Superior temporal gyrus (tissue), 1 donor: ENCODE results near the gene NRDE2.

ENCODE experiments used
- DNase-seq: peaks from one replicate; pipeline ENCODE4 v3.0.0-alpha.2; 2016; ENCODE audit errors: extremely low spot score

The NRDE2 gene

DNA sequence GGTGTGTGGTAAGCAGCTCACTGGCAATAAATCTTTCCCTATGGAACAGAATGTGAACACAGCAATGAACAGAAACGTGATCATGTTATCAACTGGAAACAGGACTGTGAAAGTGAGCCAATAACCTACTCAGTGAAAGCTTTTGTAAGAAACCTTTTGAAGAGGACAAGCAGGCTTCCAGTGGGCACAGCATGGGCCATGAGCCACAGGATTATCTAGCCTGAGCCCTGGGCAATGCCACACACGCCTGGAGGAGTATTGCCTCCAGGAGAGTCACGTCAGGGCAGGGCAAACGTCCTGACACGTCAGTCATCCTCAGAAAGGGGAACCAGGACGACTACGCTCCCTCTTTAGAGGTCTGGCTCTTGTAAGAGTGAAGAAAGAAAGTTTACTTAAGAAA, 32.3 kb downstream of the NRDE2 start:
- no peak for DNase-seq

DNA sequence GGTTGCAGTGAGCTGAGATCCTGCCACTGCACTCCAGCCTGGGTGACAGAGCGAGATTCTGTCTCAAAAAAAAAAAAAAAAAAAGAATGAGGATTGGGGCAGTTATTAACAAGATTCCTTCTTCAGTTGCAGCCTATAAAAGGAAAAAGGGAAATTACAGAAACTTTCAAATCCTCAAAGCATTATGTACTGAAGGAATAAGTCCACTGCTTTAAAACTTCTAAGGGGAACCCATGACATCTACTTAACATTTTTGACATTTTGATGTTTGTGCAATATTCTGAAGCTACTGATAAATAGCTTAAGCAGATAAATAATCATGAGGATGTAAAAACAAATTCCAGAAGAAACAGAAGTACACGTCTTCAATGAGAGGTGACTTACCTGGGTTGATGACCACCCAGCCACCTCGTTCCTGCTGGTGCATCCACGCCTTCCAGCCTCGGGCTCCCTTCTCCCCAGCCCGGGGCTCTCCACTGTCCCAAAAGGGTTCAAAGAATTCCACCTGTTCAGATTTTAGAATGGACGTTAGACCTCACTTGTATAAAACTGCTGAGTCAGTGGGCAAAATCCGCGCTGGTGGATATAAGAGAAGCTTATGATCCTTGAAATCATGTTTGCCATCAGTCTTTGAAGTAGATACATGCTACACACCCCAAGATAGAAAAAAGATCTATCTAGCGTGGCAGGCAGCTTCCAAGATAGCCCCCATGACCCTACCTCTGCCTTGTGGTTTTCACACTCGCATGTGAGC, 33.7 kb downstream of the NRDE2 start:
- DNase-seq, result no peak

DNA sequence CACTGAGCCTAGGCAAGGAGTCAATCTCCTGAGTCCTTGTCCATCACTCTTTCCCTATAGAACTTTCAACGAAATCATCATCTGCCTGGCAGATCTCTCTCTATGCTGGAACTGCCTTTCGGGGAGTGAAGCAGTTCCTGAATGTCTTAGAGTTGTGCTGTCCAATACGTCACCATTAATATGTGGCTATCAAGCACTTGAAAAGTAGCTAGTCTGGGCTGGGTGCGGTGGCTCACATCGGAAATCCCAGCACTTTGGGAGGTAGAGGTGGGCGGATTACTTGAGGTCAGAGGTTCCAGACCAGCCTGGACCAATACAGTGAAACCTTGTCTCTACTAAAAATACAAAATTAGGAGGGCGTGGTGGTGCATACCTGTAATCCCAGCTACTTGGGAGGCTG, 35.1 kb downstream of the NRDE2 start:
- DNase-seq, result no peak

DNA sequence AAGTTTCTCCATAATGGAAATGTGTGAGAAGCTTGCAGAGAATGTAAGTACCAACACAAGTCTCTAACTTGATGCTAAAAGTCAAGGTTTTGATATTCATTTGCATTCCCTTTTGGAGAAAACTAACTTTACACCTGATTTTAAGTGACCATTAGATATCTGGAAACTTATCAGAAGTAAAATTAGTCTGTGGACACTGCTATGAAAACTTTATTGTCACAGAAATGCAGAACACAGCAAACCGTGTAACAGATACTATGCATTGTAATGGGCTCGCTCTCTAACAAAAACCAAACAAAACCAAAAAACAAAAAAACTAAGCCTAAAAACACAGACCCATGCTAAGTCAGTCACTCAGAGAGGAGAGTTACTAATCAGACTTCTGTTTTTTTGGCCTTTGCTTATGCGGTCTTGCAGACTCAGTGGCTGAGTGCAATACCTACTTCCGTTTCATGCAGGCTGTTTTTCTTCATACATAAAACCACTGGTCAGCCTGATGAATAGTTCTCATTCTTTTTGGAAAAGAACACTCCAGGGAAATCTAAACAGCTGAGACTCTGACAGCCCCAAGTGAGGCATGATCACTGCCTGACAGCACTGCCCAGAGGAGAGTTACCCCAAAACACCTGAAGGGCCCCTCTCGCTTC, 35.7 kb downstream of the NRDE2 start:
- peak; percentile 51 for DNase-seq

DNA sequence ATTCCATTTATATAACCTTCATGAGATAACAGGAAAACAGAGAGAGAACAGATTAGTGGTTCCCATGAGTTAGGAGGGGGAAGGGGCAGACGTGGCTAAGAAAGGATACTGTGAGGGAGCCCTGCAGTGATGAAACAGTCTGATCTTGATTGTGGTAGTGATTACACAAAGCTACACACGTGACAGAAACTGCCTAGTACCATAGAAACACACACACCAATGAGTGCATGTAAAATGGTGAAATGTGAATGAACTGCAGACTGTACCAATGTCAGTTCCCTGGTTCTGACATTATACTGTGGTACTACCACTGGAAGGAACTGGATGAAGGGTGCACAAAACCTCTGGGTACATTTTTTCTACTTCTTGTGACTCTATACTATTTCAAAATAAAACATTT, 36.9 kb downstream of the NRDE2 start:
- DNase-seq, result no peak

DNA sequence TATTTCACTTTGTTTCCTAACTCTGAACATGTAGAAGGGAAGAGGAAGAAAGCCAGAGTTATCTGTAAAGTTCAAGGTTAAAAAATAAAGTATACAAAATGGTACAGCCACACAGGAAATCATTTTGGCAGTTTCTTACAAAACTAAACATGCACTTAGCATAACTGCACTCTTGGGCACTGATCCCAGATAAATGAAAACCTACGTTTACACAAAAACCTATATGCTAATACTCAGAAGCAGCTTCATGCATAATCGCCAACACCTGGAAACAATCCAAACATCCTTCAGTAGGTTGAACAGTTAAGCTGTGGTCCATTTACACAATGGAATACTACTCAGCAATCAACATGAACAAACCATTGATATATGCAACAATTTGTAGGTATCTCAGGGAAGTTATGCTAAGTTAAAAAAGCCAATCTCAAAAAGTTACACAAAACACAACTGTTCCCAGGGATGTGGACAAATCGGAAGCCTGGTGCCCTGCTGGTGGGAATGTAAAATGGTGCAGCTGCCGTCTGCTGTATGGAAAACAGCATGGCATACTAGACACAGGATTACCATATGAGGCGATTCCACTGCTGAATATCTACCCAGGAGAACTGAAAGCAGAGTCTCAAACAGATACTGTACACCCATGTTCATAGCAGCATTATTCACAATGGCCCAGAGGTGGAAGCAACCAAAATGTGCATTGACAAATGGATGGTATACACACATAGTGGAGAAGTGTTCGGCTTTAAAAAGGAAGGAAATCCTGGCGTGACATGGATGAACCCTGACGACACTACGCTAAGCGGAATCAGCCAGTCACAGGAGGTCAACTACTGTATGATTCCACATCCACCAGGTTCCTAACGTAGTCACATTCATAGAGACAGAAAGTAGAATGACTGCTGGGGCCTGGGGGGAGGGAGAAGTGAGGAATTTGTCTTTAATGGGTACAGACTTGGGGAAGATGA, 37.7 kb downstream of the NRDE2 start:
- DNase-seq, result no peak

DNA sequence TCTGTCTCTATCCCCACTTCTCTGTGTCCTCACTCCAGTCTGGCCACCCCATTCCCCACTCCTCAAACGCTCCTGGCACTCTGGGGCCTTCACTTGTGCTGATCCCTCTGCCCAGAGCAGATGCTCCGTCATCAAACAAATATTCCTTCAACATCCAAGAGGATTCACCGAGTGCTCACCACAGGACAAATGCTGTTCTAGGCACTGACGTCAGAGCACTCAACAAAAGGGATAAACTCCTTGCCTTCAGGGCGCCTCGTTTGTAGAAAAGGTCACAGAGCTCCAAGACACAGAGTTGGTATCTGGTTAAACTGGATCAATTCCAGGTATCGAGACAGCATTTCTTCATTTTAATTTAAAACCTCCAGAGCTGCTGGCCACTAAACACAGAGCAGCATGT, 40.0 kb downstream of the NRDE2 start:
- no peak for DNase-seq

DNA sequence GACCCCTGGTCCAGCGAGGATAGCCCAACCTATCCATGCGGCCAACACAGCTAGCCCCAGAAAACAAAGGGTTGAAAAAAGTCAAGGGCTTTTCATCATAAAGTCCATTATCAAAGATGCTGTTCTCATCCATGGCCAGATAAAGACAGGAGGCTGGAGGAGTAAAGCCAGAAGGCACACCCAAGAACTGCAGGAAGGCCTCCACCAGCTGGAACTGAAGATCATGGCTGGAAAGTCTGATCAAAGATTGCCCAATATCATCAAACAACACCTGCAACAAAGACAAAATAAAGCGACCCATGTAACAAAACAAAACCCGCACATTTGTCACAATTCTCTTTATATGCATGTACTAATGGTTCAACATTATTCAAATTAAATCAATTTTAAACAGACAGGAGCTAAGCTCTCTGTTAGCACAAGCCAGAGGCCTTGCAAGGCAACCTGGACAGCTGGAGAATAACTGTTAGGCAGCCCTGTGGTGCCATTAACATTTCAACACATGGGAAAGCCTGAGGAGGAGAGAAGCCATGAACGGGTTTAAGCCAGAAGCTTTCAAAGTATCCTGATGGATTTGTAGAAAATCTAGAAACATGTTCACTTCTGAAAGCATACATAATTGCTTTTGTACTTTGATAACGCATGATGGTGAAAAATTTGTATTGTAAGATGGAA, 41.3 kb downstream of the NRDE2 start:
- DNase-seq, result no peak

DNA sequence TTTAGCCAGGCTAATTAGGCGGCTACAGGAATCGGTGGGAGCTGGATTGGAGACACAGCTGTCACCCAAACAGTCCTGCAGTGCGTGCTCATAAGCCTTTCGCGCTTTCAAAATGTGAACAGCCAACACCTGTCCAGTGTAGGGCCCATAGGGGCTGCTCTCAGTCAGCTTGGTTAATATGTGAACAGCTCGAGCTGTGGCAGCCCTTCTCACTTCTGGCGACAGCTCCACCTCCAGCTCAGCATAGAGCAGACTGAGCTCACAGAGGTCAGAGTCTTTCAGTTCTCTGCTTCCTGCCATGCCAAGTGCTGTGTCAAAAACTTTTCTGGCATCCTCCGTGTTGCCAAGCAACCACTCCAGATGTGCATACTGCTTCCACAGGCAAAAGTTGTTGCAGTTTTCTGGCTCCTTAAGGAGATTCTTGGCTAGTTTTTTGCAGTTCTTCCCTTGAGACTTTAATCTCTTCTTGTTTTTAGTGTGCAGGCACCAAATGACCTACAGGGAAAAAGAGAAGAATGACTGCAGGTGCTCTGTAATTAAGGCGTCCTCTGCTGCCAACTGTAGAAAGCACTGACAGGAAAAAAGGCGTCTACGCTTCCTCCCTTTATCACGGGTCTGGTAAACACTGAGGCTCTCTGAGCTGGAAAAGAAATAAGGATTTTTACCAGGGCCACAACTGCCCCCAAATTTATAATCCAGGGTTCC, 42.9 kb downstream of the NRDE2 start:
- DNase-seq, result no peak

DNA sequence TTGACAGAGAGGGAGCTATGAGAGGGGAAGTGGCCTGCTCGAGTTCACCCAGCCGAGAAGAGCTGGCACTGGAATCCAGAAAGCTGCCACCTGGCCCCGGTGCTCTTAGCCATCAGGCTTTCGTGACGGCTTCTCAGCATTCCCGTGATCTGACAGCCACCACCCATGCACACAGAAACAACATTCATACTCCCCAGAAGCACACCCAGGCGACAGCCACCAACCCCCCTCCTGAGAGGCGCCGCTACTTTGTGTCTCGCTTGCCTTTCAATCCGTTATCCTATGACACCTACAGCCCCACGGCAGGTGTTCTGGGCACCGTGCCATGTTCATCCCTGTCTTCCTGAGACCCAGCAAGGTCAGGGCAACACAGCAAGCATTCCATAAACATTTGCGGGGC, 44.0 kb downstream of the NRDE2 start:
- DNase-seq, result no peak

DNA sequence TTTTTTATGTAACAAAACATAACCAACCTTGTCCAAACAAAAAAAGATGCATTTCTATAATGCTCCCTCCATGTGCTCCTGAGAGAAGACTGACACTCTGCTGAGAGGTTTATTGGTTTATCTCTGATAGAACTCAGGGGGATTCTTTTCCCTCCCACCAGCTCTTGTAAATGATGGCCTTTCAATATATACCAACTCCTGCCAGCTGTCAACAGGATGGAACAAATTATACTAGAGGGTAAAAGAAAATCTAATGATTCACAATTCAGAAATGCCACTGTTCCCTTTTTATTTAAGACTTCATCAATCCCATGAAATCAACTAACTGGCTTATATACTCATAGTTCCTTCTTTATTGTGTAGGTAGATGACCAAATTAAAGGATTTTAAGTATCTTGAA, 50.0 kb downstream of the NRDE2 start:
- DNase-seq, result no peak

DNA sequence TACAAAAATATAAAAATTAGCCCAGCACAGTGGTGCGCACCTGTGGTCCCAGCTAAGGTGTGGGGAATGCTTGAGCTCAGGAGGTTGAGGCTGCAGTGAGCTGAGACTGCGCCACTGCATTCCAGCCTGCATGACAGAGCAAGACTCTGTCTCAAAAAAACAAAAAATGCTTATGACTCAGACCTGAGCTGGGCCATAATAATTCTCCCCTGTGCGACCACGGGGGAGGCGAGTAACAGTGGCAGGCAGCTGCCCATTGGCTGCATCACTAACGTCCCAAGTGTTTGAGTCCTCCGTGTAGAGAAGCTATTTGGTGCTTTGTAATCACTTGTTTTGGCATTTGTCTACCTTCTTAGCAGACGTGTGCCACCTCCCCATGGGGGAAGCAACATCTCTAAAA, 50.5 kb downstream of the NRDE2 start:
- no peak for DNase-seq

DNA sequence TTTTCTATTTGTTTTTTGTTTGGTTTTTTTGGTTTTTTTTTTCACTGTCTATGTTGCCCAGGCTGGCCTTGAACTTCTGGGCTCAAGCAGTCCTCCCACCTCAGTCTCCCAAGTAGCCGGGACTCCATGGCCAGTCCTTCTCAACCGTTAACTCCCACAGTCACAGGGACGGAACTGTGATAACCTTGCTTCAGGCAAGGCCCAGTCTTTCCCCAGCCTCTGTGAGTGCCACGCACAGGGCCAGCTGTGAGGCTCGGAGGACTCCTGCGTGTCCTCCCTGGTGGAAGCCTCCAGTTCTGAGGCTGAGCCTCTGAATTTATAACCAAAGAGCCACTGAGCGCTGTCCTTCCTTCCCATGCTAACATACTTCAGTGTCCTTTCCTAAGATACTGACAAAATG, 51.6 kb downstream of the NRDE2 start:
- DNase-seq, result no peak

DNA sequence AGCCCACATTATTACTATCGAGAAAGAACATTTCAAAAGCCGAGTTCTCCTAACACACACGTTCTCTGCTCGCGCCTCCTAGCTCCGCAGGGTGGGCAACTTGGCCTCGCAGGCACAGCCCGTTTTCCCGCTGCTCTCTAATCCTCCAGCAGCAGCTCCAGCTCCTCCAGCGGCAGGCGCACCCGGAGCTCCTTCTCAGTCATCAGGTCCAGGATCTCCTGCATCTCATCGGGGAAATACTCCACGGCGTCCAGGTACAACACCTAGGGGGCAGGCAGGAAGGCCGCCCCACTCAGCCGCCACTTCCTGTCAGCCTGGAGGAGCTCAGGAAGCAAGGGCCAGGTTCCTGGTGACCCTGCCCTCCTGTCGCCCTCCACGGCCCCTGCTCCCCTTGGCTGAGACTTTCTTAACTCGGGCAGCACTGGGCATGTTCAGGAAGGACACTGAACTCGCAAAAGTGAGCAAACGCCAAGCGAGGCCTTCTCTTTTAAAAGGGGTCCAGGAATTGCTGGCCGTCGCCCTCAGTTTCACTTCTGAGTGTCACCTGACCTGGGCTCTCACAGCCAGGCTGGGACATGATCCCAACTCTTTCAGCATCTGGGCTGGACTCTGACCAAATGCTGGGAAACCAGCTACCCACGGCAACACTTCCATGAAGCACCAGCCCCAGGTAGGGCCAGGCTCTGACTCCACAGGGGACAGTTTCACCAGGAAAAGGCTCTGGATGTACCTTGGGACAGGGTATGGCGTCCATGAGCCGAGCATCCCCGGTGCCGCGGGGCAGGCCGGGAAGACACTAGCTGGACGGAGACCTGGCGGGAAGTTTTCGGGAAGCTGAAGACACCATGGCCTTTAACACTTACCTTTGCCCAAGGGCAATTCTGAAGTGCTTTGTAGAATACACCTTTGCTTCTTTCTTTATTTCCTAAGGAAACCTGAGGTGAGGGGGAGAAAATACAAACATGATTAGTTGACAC, 53.3 kb downstream of the NRDE2 start:
- no peak for DNase-seq

DNA sequence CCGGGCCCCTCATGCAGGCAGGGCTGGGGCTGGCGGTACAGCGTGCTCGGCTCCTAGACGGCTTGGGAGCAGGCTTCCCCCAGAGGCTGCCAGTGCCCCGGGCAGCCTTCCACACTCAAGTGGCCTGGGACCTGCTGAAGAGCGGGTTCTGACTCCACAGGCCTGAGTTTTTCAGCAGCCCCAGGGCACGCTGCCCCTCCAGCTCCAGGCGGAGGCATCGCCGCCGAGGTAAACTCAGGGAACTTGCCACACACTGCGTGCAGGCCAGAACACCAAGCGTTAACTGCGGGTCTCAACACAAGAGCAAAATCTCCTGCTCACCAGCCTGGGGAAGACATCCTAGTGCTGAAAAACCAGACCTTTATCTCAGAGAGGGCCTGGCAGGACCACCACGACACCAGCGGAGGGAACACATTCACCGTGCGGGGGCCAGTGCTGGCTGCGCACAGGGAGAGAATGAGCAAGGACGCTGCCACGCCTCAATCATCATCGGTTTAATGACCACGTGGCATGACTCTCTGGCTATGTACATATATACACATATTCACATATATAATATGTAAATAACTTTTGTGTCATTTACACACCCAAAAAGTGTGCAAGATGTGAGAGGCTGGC, 54.1 kb downstream of the NRDE2 start:
- no peak for DNase-seq

DNA sequence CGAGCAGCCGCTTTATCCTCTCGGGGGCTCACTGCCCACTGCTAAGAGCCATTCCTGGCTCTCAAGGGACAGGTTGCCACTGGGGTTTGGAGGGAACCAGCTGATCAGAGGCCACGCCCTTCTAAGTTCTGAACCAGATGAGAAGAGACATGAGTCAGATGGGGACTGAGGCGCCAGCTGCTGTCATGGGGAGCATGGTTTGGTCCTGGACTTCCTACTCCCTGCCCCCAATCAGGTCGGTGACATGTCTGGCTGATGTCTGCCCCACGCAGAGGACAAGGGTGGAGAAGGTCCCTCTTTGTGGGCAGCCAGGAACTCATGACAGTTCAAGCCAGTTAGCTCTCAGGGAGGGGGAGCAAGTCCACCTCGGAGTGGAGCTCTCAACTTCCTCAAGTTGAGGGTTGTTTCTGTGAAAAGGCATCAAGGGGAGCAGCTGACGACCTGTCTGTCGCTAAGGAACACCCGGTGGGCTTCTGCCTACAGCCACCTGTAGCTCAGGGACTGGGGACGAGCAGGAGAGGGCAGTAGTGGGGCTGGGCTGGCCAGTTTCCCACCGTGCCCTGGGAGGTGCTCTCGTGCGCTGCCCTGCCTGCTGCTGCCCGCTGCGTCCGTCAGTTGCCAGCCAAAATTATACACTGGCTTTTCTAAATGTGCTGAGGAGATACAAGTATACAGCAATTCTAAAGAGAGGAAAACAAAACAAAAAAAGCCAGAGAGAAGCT, 54.9 kb downstream of the NRDE2 start:
- DNase-seq, result no peak

DNA sequence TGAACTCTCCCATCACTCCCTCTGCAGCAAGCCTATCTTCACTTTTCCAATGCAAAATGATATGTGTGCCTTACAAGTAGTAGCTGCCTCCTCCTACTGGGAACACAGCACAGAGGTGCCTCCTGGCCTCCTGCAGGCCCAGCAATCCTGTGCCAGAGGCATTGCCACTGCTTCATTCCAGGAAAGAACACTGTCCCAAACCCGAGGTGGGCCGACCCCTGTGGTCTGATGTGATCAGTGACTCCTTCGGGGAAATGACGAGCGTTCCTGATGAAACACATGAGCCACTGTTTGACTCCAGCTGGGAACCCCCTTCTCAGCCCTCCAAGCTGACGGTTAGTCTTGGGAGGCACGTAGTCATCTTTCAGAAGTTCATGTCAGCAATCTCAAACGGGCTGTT, 55.9 kb downstream of the NRDE2 start:
- DNase-seq, result no peak

DNA sequence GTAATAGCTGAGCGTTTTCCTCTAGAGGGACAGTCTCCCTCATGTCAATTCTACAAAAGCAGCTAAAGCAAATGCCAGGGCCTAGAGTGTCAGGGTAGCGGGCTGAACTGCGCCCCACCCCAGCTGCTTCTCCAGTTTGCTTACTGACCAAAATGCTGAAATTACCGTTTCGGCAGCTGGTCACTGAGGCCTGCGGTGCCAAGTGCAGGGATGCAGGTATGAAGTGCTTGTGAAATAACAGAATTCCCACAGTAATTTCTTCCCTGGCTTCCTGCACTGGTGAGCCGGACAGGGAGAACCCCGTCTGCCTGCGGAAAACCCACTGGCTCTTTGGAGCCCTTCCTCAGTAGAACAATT, 56.3 kb downstream of the NRDE2 start:
- DNase-seq, result no peak

DNA sequence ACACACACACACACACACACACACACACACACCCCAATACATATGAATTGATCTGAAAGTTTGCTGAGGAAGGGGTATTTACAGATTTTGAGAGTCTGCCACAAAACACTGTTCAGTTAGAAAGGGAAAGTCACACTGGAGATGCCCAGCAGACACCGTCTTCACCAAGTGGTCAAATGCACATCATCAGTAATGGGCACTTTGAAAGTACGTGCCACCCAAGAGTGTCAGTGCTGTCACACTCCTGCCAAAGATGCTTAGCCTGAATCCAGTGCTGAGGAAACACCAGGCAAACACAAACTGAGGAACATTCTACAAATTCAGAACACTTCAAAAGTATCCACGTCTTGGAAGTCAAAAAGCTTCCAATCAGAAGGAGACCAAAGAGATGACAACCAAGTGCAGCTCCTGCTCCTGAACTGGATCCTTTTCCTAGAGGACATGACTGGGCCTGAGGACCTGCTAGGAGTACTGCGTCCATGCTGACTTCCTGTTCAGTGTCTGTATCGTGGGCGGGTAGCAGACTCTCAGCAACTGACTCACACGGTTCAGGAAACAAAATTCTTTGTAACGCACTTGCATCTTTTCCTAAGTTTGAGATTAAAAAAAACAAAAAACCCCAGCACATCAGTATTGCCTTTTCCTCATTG, 56.8 kb downstream of the NRDE2 start:
- no peak for DNase-seq
